H4 (cell line): Measurements from ENCODE around the gene NUDT22. TPM values are rescaled to one million over a fixed set of nuclear protein-coding genes. Genes with fewer than 3 reads are reported as not detected.
A peak's percentile ranks its signal among the peaks of the same experiment; 100 is the strongest.

Experiments
- DNase-seq: peaks from one replicate; pipeline ENCODE4 v3.0.0-alpha.2; 2015; ENCODE audit warnings: low spot score
- total RNA-seq: library from RNA; depleted of rRNA; stranded (reverse); fragments of >200 nt; shearing (Covaris generic); gene quantifications from 2 replicates; pipeline ENCODE4 v1.2.3, GENCODE V29; 2014; rRNA removed

NUDT22 gene
- total RNA-seq, 1 experiment from 2014 or later = 39.6 TPM

DNA sequence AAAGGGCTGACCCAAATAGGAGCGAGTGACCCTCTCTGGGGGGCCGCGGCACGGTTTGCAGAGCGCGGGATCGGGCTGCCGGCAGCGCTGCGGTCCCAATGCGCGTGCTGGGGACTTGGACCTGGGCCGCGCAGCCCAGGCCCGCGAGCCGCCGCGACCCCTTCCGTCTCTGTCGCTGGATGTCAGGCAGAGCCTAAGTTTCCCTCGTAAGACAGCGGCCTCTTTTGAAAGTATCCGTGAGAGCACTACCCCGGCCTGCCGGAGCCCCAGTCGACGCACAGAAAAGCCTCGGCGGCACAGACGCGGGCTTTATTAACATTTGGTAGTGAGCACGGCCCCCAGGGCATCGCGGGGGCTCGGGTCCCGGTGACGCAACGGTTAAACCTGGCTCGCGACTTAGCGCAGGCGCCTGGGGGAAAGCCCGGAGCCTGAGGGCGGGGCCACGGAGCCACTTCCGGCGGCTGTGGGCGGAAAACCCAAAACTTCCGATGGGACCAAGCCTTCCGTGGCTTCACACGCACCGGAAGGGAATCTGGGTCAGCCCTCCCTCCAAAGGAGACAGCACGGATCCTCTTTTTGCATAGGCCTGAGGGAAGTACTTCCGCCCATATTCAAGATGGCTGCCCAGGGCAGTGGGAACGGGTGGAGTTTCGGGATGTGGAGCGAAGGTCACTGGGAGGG lies 43.6 kb downstream of the NUDT22 start:
- DNase-seq = peak; percentile 99

DNA sequence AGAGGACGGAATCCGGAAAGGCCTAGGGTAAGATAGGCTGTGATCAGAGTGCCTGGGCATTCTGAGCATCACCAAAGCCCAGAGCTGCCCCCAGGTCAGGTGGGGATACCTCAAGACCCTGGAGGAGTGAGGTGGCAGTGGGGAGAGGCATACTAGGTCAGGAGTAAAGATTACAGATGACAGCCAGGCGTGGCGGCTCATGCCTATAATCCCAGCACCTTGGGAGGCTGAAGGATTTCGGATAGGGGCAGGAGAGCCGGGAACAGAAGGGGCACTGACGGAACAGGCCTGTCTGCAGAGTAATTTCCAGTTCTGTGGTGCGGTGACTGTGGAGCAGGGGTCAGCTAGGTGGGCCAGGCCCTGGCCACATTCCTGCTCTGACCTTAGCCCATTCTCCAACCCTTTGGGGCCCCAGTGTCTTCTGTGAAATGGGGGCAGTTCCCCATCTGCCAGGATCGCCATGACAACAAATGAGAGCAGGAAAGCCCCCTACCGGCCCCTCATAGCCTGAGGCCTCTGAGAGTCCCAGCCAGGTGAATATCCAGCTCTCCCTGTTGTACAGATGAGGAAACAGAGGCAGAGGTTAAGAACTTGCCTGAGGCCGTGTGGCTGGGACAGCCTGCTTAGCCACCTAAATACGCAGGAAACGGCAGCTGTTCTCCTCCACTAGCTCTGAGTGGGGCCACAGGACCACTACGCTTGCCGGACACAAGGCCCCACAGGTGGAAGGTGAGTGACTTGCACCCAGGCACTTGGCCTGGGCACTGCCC lies 49.1 kb downstream of the NUDT22 start:
- DNase-seq = no peak

DNA sequence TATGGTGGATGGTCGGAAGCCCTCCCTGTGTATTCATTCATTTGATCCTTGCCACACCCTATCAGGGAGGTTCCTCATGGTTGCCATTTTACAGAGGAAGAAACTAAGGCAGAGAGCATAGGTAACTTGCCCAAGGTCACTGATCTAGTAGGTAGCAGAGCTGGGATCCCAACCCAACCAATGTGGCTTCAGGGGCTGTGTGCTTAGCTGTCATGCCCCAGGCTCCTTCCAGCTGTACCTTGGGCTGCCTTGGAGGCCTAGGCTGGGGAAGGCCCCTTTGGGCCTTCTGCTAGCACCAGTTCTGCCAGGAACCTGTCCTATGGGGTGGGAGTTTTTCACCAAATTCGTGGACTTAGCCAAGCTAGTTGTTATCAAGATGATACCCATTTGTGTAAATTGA lies 49.8 kb downstream of the NUDT22 start:
- no peak for DNase-seq

DNA sequence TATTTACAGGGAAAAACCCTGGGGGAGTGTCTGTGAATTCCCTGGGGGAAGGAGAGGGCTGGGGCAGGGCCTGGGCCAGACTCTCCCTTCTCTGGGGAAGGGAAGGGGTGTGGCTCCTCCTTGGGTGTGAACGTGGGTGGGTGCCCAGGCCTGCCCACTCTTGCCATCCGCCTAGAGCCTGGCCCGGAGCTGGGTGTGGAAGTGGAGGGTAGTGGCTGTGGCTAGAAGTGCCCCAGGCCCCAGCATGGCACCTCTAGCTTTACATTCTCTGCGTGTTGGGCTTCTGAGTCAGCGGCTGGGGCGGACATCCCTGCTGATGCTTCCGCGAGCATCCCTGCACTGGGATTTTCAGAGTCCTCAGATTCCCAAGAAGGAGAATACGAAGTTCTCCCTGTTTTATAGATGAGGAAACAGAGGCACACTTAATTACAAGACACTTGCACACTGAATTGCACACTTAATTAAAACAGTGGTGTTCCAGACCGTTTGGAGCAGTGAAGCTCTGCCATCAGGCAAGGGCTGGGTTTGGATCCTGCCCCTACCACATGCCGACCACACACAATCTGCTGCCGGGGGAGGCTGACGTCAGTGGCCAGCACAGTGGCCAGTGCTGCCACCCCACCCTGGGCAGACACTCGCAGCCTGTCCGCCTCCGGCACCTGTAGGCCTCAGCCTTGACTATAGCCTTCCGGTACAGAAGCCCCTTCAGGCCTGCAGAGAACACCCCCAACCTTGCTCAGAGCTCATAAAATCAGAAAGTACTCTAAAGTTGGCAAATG lies 50.8 kb downstream of the NUDT22 start:
- DNase-seq = peak; percentile 49

DNA sequence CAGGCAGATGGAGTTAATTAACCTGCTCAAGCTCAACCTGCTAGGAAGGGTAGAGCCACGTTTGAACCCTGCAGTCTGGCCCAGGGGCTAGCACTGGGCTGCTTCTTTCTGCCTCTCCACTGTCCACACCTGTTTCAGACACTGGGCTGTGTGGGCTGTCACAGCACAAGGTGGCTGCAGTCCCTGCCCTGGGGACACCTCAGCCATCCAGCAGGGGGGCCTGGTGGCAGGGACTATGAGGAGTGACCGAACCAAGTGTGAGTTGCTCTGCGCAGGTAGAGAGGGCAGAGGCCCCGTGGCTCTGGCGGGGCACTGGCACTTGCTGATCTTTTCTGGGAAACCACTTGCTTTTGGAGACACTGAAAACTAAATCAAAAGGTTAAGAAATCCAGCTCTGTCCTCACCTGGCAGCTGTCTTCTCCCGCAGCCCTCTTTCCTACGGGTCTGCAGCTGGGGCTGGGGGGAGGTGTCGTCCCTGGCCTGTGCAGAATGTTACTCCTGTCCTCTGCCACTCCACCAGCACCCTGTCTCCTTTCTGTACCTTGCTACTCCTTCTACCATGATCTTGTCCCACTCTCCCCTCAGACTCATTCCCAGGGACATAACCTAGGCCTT lies 52.6 kb downstream of the NUDT22 start:
- no peak for DNase-seq

Other genes with a start within 250 kb of the NUDT22 start
- gene OTUB1, start 239.8 kb upstream of the NUDT22 start, total RNA-seq = 48.9 and 69.0 TPM in 2 replicates
- 0.80 and 1.4 TPM in 2 replicates for gene FLRT1, start 190.3 kb upstream of the NUDT22 start, total RNA-seq
- 4.7 and 5.1 TPM in 2 replicates for gene MACROD1, start 60.2 kb upstream of the NUDT22 start, total RNA-seq
- gene STIP1, start 40.1 kb upstream of the NUDT22 start, total RNA-seq = 258 and 296 TPM in 2 replicates
- gene FERMT3, start 19.6 kb upstream of the NUDT22 start, total RNA-seq = not detected in 2 replicates
- 56.1 and 62.3 TPM in 2 replicates for gene TRPT1, start 88 bp upstream of the NUDT22 start, total RNA-seq
- gene DNAJC4, start 4.3 kb downstream of the NUDT22 start, total RNA-seq = 2.5 and 4.5 TPM in 2 replicates
- 28.8 and 51.6 TPM in 2 replicates for gene VEGFB, start 8.3 kb downstream of the NUDT22 start, total RNA-seq
- 65.7 and 97.7 TPM in 2 replicates for gene FKBP2, start 14.8 kb downstream of the NUDT22 start, total RNA-seq
- gene PPP1R14B, start 20.7 kb downstream of the NUDT22 start, total RNA-seq = 242 and 321 TPM in 2 replicates
- gene PLCB3, start 25.3 kb downstream of the NUDT22 start, total RNA-seq = 10.8 and 12.6 TPM in 2 replicates
- gene BAD, start 58.4 kb downstream of the NUDT22 start, total RNA-seq = 86.4 and 90.5 TPM in 2 replicates
- gene GPR137, start 59.6 kb downstream of the NUDT22 start, total RNA-seq = 20.9 and 23.7 TPM in 2 replicates
- gene KCNK4, start 65.0 kb downstream of the NUDT22 start, total RNA-seq = not detected in 2 replicates
- gene CATSPERZ, start 74.1 kb downstream of the NUDT22 start, total RNA-seq = not detected in 2 replicates
- gene ESRRA, start 79.2 kb downstream of the NUDT22 start, total RNA-seq = 16.2 and 28.2 TPM in 2 replicates
- 511 and 714 TPM in 2 replicates for gene TRMT112, start 91.3 kb downstream of the NUDT22 start, total RNA-seq
- gene PRDX5, start 91.8 kb downstream of the NUDT22 start, total RNA-seq = 186 and 206 TPM in 2 replicates
- 1.2 and 1.8 TPM in 2 replicates for gene CCDC88B, start 113.9 kb downstream of the NUDT22 start, total RNA-seq
- gene RPS6KA4, start 132.9 kb downstream of the NUDT22 start, total RNA-seq = 20.4 and 33.2 TPM in 2 replicates